Measurements from ENCODE around the gene ADNP2.

The ADNP2 gene

DNA sequence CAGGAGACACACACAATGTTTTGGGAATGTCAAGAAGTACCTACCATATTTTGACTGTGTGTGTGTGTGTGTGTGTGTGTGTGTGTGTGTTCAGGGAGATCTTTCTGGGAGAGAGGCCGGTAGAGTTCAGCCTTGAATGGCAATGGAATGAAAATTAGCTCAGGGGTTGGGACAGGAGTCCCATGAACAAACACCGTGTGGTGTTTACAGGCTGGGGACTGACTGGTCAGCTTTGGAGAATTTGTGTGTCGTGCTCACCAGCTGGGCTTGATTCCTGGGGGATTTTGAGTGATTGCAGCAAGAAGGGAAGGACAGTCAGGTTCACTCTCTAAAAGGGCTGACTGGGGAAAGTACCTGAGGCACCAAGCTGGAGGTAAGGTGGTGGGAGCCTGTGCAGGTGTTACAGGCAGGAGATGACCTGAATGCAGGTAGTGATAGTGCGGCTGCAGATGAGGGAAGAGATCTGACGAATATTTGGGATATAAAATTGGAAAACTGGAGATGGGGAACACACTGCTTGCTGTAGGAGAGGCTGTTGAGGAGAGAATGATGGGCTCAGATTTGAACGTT, 2.5 kb upstream of the ADNP2 start:
- no peak for DNase-seq

- DNase-seq = no peak
Measured at GRCh38 chr18:80107426-80107825, 1.6 kb upstream of the ADNP2 start.

DNA sequence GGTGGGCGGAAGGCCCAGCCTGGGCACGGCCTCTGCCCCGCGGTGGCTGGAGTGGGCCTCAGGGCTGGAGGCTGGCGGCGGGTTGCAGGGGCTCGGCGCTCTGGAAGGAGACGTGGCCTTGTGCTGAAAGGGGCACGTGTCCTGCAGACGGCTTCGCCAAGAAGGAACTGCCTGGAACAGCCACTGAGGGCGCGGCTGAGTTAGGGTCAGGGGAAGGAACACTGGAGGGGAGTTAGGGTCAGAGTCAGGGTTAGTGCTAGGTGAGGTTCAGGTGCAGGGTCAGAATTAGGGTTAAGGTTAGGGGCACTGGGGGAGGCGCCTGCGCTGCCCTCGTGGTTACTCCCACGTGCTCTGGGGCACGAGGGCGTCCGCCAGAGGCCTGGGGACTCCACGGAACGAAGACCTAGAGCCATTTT, 933 bp upstream of the ADNP2 start:
- DNase-seq = no peak

DNA sequence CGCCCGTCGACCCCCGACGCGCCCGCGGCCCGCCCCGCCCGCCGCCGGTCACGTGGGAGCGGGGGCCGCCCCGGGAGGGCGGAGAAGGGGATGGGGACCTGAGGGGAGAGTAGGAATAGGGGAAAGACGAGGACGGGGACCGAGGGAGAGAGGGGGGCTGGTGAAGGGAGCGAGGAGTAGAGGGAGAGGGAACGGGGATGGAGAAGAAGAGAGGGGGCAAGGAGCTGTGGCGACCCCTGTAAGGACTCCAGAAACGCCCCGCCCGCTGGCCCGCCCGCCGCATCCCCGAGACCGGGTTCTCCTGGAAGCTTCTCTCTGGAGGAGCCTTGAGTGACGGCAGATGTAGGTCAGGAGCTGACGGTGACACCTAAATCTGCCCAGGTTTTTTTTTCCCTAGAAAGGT, 615 bp downstream of the ADNP2 start:
- peak; percentile 18 for DNase-seq

DNA sequence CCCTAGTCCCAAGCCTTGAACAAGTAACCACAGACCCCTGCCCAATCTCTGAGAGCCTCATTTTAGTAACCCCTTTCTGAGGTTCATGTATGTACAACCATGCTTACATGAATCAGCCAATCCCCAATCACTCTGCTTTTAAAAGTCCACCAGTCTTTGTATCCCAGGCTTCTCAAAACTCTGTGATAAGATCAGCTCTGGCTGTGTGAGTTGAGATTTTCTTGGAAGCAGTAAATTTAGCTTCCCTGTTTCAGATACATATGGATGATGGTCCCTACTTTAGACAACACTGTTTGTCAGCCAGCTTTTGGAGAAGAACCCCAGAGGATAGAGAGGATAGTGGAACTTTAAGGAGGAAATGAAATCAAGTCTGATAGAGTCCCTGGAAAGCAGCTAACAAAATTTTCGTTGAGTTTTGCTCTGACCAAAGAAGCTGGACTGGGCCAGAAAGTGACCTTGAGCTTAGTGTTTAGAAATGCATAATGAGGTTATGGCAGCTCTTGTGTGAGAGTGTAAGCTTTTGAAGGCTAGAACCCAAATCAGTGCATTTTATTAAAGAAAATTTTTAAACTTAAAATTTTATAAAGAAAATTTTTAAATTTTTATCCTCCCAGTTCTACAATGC, 3.7 kb downstream of the ADNP2 start:
- DNase-seq = no peak

DNA sequence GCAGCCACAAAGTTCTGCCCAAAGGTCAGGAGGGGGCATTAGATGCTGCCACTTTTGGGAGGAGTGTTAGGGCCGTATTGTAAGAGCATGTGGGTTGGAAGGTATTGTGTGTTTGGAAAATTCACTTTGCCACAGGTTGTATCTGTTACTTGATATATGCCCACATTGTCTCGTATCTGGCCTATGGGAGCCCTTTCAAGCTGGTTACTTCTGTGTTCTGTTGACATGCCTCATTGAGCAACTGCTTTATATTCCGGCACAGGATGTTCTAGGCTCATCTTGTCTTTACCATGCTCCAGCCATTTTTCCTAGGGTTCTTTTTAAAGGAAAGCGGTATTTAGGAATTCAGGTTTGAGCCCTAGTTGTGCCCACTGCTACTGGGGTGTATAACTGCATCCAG, 6.0 kb downstream of the ADNP2 start:
- no peak for DNase-seq

DNA sequence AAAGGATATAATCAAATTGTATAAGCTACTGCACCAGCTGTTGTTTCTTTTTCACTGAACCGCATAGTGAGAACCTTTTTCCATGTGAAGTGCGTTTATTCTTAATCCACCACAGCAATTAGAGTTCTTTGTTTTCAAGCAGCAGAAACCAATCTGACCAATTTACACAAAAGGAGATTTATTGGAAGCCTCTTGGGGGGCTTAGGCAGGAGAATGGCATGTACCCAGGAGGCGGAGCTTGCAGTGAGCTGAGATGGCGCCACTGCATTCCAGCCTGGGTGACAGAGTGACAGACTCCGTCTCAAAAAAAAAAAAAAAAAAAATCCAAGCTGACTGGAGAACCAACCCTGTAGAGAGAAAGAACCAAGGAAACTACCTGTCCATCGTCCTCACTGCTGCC, 10.0 kb downstream of the ADNP2 start:
- DNase-seq = no peak

- no peak for DNase-seq
Measured at GRCh38 chr18:80120932-80121331, 11.9 kb downstream of the ADNP2 start.

DNA sequence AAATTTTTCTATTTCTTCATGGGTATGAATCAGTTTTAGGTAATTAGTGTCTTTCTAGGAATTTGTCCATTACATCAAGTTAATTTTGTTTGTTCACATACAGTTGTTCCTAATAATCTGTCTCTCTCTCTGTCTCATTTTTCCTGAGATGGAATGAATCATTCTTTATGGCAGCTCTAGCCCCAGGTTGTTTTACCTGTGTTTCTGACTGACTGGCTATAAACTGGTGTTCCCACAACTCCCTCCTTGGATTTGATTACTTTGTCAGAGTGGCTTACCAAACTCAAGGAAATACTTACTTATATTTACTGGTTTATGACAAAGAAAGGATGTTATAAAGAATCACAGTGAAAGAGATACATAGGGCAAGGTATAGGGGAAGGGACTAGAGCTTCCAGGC, 15.1 kb downstream of the ADNP2 start:
- no peak for DNase-seq

DNA sequence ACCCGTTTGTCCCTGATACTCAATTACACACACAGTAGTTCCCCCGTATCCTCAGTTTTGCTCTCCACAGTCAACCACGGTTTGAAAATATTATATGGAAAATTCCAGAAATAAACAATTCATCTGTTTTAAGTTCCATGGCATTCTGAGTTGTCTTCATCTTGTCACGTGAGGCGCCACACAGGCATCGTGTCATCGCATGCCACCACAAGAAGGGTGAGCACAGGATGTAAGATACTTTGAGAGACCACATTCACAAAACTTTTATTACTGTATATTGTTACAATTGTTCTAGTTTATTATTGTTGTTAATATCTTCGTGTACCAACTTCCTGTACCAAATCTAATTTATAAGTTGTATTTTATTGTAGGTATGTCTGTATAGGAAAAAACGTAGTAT, 17.7 kb downstream of the ADNP2 start:
- no peak for DNase-seq

GRCh38 chr18:80127635-80128034, 18.6 kb downstream of the ADNP2 start:
- DNase-seq = no peak

DNA sequence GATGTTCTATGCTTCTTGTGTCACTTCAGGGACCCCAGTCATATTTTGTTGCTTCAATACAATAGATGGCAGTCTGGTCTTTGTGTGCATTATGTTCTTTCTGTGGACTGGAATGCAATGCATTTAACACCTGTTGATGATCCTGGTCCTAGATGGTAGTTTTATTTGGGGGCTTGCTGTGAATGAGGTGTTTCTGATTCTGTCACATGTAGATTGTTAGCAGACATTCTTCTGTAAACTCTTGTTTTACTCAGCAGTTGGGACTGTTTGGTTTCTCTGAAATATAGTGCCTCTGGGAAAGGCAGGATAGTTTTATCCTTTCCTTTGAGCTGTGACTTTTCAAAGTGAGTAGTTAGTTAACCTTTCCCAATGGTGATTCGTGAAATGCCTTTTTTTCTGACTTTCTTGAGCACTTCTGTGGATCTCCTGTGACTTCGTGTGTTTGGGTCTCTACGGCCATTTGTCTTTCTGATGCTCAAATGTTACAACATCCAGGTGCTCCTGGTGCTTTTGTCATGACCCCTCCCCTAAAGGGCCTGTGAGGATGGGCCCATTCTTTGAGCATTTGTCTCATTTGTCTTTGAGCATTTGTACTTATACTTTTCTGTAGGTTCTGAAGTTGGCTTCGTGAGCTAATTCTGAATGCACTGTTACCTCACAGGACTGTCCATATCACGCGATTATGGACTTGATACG, 20.8 kb downstream of the ADNP2 start:
- DNase-seq = no peak

DNA sequence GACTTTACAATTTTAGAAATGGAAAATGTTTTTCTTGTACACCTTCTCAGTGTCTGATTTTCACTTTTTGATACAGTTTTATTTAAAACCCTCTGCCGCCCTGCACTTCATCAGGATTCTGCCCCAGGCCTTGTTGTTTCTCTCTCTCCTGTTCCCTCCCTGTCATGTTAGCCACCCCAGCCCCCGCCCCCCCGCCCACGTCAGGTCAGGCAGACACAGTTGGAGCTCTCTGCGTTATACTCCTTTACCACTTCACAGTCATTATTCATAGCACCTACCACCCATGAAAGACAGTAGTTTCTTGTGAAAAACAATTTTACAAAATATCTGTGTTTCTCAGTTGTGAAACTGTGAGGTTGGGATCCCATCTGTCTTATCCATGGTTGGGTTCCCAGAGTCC, 21.5 kb downstream of the ADNP2 start:
- no peak for DNase-seq

DNA sequence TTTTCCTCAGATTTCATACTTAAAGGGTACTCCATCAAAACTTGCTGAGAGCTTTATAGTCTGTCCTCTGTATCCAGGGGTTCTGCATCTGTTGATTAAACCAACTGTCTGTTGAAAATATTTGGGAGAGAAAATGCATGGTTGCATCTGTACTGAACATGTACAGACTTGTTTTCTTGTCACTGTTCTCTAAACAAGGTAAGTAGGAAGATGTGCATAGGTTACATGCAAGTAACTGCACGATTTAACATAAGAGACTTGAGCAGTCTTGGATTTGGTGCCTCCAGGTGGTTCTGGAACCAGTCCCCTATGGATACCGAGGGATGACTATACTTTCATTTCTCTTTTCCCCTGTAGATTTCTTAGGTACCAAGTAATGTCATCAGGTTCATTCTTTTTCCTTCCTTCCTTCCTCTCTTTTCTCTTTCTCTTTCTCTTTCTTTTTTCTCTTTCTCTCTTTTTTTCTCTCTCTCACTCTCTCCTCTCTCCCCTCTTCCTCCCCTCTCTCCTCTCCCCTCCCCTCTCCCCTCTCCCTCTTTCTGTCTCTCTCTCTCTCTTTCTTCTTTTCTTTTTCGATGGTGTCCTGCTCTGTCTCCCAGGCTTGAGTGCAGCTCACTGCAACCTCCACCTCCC, 23.2 kb downstream of the ADNP2 start:
- no peak for DNase-seq

GRCh38 chr18:80133124-80133523, 24.1 kb downstream of the ADNP2 start:
- no peak for DNase-seq

- DNase-seq = no peak
Measured at GRCh38 chr18:80135136-80135535, 26.1 kb downstream of the ADNP2 start.

DNA sequence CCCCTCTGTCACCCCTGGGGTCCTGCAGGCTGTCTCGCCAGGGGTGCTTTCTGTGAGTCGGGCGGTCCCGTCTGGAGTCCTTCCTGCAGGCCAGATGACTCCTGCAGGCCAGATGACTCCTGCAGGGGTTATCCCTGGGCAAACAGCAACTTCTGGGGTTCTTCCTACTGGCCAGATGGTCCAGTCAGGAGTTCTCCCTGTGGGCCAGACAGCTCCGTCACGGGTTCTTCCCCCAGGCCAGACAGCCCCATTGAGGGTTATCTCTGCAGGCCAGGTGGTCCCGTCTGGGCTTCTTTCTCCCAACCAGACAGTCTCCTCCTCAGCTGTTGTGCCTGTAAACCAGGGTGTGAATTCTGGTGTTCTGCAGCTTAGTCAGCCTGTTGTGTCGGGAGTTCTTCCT, 27.6 kb downstream of the ADNP2 start:
- no peak for DNase-seq

DNA sequence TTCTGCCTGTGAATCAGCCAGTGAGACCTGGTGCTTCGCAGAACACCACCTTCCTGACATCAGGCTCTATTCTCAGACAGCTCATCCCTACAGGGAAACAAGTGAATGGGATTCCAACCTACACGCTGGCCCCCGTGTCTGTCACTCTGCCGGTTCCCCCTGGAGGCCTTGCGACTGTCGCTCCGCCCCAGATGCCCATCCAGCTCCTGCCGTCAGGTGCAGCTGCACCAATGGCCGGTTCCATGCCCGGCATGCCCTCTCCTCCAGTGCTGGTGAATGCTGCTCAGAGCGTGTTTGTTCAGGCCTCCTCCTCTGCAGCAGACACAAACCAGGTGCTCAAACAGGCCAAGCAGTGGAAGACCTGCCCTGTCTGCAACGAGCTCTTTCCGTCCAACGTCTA, 28.1 kb downstream of the ADNP2 start:
- no peak for DNase-seq

- no peak for DNase-seq
Measured at GRCh38 chr18:80137976-80138375, 28.9 kb downstream of the ADNP2 start.

- DNase-seq = no peak
Measured at GRCh38 chr18:80140455-80140985, 31.5 kb downstream of the ADNP2 start.

GRCh38 chr18:80143881-80144280, 34.8 kb downstream of the ADNP2 start:
- peak; percentile 61 for DNase-seq

GRCh38 chr18:80145196-80145804, 36.2 kb downstream of the ADNP2 start:
- DNase-seq = no peak

DNA sequence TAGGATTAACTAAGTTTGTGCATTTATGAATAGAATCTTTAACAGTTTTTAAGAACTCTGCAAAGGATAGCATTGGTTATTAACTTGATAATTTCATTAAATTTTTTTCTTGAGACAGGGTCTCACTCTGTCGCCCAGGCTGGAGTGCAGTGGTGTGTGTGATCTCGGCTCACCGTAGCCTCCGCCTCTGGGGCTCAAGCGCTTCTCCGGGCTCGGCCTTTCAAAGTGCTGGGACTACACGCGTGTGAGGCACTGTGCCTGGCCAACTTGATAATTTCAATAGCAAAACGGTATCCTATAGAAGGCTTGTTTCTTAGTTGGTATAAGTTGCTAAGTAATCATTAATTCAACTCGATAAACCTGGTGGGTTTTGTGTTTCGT, 38.0 kb downstream of the ADNP2 start:
- DNase-seq = no peak

Measured in HCEC 1CT (cell line).